GOT3 (cell line): ENCODE results near the gene CELF3.
A peak's percentile ranks its signal among the peaks of the same experiment; 100 is the strongest.
"Not testable (repeated sequence)": the region's sequence is repeated elsewhere in the genome, so short reads cannot be mapped to it uniquely, and the experiment has no call there.

Source experiments
- DNase-seq: peaks from one replicate; lab custom pipeline; 2025; ENCODE audit warnings: mixed read lengths; lab: John Stamatoyannopoulos, UW

CELF3 gene

GRCh38 chr1:151716771-151717631 lies at the start of gene CELF3:
CELF3 (minus strand) TSS chr1:151716803; CDS start chr1:151716020, 783 bp downstream.
- no peak for DNase-seq

GRCh38 chr1:151763990-151764389 lies 47.4 kb upstream of the CELF3 start:
- DNase-seq: no peak

GRCh38 chr1:151762941-151763921 lies 46.6 kb upstream of the CELF3 start, which contains the start of gene MRPL9:
MRPL9 (minus strand) TSS chr1:151763496; CDS start chr1:151763479, 17 bp downstream.
- DNase-seq: peak; percentile 64

DNA sequence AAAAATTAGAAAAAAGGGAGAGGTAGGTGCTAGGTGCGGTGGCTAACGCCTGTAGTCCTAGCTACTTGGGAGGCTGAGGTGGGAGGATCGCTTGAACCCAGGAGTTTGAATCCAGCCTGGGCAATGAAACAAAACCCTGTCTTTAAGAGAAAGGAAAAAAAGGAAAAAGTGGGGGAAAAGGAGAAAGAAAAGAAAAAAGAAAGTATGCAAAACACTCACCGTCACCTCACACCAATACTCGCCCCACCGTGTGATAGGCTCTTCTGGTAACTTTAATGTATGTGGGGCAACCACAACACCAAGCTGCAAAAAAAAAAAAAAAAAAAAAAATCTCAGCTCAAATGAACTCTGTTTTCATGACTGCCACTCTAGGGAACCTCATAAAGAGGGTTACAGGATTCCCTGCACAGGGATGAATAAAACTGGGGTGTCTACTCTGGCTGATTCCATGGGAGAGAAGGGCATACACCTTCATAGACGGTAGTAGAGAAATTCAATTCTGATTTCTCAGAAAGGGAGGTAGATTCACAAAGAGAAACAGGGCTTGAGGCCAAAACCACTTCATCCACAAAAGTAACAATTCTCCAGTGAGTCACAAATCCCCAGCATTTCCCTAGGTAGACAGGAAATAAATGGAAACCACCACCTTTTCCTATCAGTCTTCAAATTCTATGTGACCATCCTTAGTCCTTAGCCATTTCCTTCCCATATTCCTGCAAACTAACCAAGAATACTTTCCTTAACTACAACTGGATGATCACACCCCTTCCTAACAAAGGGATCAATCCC lies 44.2 kb upstream of the CELF3 start:
- no peak for DNase-seq

DNA sequence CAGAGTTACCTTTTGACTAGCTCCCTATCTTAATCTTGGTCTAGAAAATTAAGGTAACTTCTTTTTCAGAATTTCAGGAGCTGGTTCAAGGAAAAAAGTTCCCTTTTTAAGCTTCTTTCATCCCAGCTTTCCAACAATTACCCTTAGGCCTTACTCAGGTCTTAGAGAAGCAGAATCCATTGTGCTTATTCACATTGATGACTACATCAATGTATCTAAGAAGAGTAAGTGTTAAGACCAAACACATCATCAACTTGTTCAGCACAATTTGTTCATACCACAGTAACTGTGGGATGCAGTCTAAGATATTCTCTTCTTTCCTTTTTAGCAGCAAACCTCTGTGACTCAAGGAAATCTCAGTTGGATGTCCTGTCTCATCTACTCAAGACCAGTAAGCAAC lies 42.6 kb upstream of the CELF3 start:
- no peak for DNase-seq

DNA sequence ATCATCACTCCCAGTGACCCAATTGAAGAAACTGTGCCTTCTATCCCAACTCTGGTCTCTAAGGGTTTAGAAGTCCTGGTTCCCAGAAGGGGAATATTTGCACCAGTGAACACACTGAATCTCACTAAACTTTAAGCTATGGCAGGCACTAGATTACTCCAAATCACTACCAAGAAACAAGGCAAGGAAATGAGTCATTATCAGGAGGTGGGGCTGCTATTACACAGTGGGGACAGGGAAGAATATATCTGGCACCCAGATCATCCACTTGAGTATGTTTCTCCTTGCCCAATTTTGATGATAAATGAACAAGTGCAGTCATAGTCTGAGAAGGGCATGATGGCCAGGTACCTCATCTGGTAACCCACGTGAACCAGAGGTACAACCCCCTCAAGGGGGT lies 39.7 kb upstream of the CELF3 start:
- DNase-seq: no peak

DNA sequence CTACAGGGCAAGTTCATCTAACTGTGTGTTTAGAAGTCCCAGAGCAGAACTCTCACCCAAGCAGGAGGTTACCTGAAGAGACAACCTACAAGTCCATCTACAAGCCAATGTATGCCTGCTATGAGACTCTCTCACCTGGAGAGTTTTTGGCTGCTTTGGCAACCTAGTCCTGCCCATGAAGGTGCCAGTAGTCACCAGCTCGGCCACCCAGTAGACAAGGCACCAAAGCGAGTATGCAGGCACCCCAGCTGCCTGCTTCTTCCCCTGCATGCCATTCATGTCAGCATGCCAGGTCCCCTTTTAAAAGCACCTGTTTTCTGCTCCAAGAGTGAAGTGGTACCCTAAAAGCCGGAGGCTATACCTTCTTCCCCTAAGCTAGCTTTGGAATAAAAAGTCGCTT lies 24.9 kb upstream of the CELF3 start:
- DNase-seq: no peak

- no peak for DNase-seq
Measured at GRCh38 chr1:151739590-151740355, 23.2 kb upstream of the CELF3 start.

DNA sequence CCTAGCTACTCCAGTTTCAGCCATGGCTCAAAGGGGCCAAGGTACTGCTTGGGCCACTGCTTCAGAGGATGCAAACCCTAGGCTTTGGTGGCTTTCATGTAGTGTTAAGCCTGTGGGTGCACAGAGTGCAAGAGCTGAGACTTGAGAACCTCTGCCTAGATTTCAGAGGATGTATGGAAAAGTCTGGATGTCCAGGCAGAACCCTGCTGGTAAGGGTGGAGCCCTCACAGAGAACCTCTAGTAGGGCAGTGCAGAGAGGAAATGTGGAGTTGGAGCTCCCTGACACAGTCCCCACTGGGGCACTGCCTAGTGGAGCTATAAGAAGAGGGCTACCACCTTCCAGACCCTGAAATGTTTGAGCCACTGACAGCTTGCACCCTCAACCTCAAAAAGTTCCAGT lies 20.9 kb upstream of the CELF3 start:
- no peak for DNase-seq

DNA sequence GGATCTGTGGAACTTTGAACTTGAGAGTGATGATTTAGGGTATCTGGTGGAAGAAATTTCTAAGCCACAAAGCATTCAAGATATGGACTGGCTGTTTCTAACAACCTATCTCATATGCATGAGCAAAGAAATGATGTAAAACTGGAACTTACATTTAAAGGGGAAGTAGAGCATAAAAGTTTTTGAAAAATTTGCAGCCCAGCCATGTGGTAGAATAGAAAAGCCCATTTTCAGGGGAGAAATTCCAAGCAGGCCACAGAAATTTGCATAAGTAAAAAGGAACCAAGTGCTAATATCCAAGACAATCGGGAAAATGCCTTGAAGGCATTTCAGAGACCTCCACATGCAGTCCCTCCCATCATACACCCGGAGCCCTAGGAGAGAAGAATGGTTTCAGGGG lies 20.4 kb upstream of the CELF3 start:
- no peak for DNase-seq

DNA sequence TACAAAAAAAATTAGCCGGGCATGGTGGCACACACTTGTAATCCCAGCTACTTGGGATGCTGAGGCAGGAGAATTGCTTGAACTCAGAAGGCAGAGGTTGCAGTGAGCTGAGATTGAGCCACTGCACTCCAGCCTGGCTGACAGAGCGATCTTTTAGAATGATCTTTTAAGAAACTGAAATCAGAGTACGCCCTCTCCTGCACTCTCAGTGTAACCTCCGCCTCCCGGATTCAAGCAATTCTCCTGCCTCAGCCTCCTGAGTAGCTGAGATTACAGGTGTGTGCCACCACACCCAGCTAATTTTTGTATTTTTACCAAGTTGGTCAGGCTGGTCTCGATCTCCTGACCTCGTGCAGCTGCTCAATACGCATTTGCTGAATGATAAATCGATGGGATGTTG lies 17.4 kb upstream of the CELF3 start:
- not testable (repeated sequence) for DNase-seq

DNA sequence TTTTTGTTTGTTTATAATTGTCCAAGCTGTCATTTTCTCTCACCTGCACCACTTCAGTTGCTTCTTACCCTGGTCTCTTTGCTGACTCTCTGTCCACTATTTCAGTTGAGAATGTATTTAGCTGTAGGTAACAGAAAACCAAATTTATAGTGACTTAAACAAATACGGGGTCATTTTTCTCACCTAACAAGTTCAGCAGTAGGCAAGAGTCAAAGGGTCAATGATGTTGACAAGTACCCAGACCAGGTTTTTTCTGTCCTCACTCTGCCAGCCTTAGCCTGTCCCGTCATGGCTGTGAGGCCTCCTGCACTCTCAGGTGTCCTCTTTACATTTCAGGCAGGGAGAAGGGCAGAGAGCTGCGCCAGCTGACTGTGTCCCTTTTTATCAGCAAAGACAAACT lies 16.5 kb upstream of the CELF3 start:
- no peak for DNase-seq

DNA sequence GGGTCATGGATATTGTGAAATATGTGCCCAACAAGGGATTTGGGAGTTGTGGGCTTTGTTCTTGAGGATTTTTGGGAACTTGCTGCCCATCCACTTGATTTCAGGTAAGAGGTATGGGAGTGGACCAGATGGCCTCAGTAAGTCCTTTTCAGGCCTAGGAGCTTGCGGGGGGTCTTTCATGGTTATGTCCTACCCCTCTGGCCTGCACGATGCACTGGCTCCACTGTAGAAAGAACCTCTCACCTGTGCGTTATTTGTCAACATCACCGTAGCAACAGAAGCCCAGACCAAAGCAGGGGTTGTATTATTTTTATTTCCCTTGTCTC lies 13.3 kb upstream of the CELF3 start:
- DNase-seq: no peak

DNA sequence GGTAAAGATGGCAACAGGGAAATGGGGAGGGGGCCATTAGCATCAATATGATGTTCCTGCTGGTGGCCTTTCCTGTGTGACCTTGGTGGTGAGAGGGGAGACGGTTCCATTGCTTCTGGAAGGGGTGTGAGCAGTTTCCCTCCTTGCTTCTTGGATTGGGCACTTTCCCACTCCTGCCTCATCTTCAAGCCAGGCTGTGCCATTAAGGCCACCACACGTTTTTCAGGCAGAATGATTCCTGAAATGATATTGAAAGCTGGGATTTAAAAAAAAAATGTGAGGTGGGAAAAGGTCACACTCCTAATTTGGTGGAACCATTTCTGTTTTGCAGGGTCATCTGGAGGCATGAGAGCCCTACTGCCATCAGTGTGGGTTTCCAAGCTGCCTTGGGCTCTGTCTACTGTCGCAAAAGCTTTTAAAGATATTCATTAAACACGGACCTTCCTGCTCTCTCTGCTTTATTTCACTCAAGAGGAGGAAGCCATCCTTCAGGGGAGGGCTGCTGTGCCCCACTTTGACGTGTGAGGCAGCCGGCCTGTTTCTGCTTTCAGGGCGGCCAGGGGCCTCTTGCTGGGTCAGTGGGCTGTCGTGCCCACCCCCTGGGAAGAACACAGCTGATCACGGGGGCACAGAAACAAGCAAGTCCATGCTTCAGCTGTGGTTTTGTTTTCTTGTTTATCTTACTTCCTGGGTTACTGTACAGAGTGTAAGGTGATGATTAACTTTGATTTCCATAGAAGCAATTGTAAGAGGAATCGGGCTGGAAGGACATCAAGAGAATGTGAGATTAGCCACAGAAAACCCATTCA lies 12.8 kb upstream of the CELF3 start:
- DNase-seq: no peak

- DNase-seq: no peak
Measured at GRCh38 chr1:151728151-151729054, 11.8 kb upstream of the CELF3 start.

- no peak for DNase-seq
Measured at GRCh38 chr1:151723726-151724370, 7.2 kb upstream of the CELF3 start.

DNA sequence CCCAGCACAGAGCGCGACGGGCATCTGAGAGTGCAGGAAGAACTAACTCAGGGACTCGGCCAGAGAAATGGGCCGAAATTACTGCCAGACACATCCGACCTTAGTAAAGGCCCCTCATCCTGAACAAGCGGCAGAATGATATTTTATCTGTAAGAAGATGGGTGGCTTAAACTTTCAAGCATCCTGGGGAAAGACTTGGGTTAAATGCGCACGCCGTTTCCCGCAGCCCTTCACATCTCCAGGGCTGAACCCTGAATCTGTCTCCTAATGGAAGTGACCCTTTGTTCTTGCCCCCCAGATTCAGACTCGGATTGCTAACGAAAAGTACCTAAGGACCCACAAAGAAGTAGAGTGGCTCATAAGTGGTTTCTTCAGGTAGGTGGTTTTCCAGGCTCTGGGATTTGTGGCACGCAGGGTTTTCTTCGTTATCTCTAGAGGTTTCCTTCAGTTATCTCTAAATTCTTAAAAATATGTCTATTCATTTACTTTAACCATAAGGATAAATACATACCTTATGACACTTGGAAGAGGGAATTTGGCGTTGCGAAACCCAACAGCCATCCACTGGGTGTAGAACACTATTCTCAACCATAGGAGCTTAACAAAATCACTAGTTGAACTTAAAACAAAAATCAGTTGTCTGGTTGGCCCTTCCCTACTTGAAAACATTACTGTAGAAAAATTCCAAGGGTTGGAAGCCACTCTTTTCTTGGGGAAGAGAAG lies 5.3 kb upstream of the CELF3 start:
- no peak for DNase-seq
